ENCODE data around the gene PRKCH. TPM values are rescaled to one million over a fixed set of nuclear protein-coding genes. Genes with fewer than 3 reads are reported as not detected.

PRKCH gene
- total and polyA plus RNA-seq, 3 experiments from 2014 or later = 165 to 369 (median 166) TPM

- Mint-ChIP-seq H3K27me3 (no peaks in the 10 kb centered on the region), H3K9me3 (no peaks in the 10 kb centered on the region), H3K4me1 (peaks cover 18 to 33% (median 28%) of the 10 kb centered on the region in 3 donors), H3K36me3 (peaks cover 0 to 9% (median 3%) of the 10 kb centered on the region in 3 donors), H3K27ac (peak overlapping the region in 2 of 8 donors; percentile 5 to 74), H3K4me3 (no peak overlapping the region)
- H3K27me3 ChIP-seq (ENCODE audit: insufficient read depth, low read length, poor library complexity, severe bottlenecking) = no peaks in the 10 kb centered on the region
- POLR2A ChIA-PET = interaction anchor here (0.5 to 0.7 kb wide), 5 partner anchors 10 to 107 kb away, joined by 3 read pairs; no protein-coding TSS in a partner anchor
- CTCF ChIA-PET = interaction anchor here (0.9 to 1.1 kb wide), 3 partner anchors 11 to 1226 kb away, joined by 3 to 4 read pairs (median 3); no protein-coding TSS in a partner anchor
- H3K9me3 ChIP-seq (ENCODE audit: low read length) = no peaks in the 10 kb centered on the region
- H3K4me3 ChIP-seq (ENCODE audit: low read length) = no peak overlapping the region
- DNase-seq = no peak
- H3K36me3 ChIP-seq (ENCODE audit: insufficient read depth, low read length) = no peaks in the 10 kb centered on the region
- H3K27ac ChIP-seq (ENCODE audit: low read depth, low read length) = no peak overlapping the region
- peaks cover 7% of the 10 kb centered on the region for H3K4me1 ChIP-seq (ENCODE audit: insufficient read depth, low read length)
These were observed 236.9 kb downstream of the PRKCH start for GRCh38 chr14:61558271-61558670.

- DNase-seq = no peak
- no peaks in the 10 kb centered on the region for H3K36me3 ChIP-seq (ENCODE audit: insufficient read depth, low read length)
- no peaks in the 10 kb centered on the region for H3K9me3 Mint-ChIP-seq
- no peaks in the 10 kb centered on the region for H3K27me3 ChIP-seq (ENCODE audit: insufficient read depth, low read length, poor library complexity, severe bottlenecking)
- no peak overlapping the region for H3K4me3 ChIP-seq (ENCODE audit: low read length)
- no peaks in the 10 kb centered on the region for H3K27me3 Mint-ChIP-seq
- H3K4me3 Mint-ChIP-seq = no peak overlapping the region
- CTCF ChIA-PET = no interaction called here
- H3K4me1 ChIP-seq (ENCODE audit: insufficient read depth, low read length) = peaks cover 7% of the 10 kb centered on the region
- POLR2A ChIA-PET = no interaction called here
- H3K27ac Mint-ChIP-seq = peak overlapping the region in 3 of 8 donors; percentile 18 to 48 (median 30)
- peaks cover 0 to 4% (median 3%) of the 10 kb centered on the region in 3 donors for H3K36me3 Mint-ChIP-seq
- peaks cover 10 to 26% (median 22%) of the 10 kb centered on the region in 3 donors for H3K4me1 Mint-ChIP-seq
- H3K27ac ChIP-seq (ENCODE audit: low read depth, low read length) = peak overlapping the region; percentile 13
- H3K9me3 ChIP-seq (ENCODE audit: low read length) = no peaks in the 10 kb centered on the region
These were observed 238.3 kb downstream of the PRKCH start for GRCh38 chr14:61559641-61560201.

- Mint-ChIP-seq H3K27ac (peak overlapping the region in 3 of 8 donors; percentile 15 to 26 (median 18)), H3K4me3 (no peak overlapping the region), H3K36me3 (peaks cover 0 to 4% (median 3%) of the 10 kb centered on the region in 3 donors), H3K9me3 (no peaks in the 10 kb centered on the region), H3K4me1 (peaks cover 10 to 26% (median 17%) of the 10 kb centered on the region in 3 donors), H3K27me3 (no peaks in the 10 kb centered on the region)
- no peaks in the 10 kb centered on the region for H3K27me3 ChIP-seq (ENCODE audit: insufficient read depth, low read length, poor library complexity, severe bottlenecking)
- H3K4me1 ChIP-seq (ENCODE audit: insufficient read depth, low read length) = peaks cover 7% of the 10 kb centered on the region
- DNase-seq = no peak
- no peak overlapping the region for H3K4me3 ChIP-seq (ENCODE audit: low read length)
- H3K36me3 ChIP-seq (ENCODE audit: insufficient read depth, low read length) = no peaks in the 10 kb centered on the region
- POLR2A ChIA-PET = interaction anchor here (0.6 kb wide), 1 partner anchor 157 kb away, joined by 5 read pairs; no protein-coding TSS in a partner anchor
- no peaks in the 10 kb centered on the region for H3K9me3 ChIP-seq (ENCODE audit: low read length)
- CTCF ChIA-PET = no interaction called here
- no peak overlapping the region for H3K27ac ChIP-seq (ENCODE audit: low read depth, low read length)
These were observed 238.9 kb downstream of the PRKCH start for GRCh38 chr14:61560323-61560722.

- POLR2A ChIA-PET = interaction anchor here (0.6 kb wide), 1 partner anchor 156 kb away, joined by 5 read pairs; no protein-coding TSS in a partner anchor
- Mint-ChIP-seq H3K27ac (peak overlapping the region in 2 of 8 donors; percentile 2 to 26), H3K4me1 (peaks cover 10 to 21% (median 15%) of the 10 kb centered on the region in 3 donors), H3K36me3 (peaks cover 0 to 4% (median 3%) of the 10 kb centered on the region in 3 donors), H3K4me3 (no peak overlapping the region), H3K27me3 (no peaks in the 10 kb centered on the region), H3K9me3 (no peaks in the 10 kb centered on the region)
- no peaks in the 10 kb centered on the region for H3K9me3 ChIP-seq (ENCODE audit: low read length)
- no peak overlapping the region for H3K27ac ChIP-seq (ENCODE audit: low read depth, low read length)
- H3K4me1 ChIP-seq (ENCODE audit: insufficient read depth, low read length) = peaks cover 7% of the 10 kb centered on the region
- no peak for DNase-seq
- no peaks in the 10 kb centered on the region for H3K27me3 ChIP-seq (ENCODE audit: insufficient read depth, low read length, poor library complexity, severe bottlenecking)
- CTCF ChIA-PET = no interaction called here
- no peaks in the 10 kb centered on the region for H3K36me3 ChIP-seq (ENCODE audit: insufficient read depth, low read length)
- H3K4me3 ChIP-seq (ENCODE audit: low read length) = no peak overlapping the region
These were observed 239.7 kb downstream of the PRKCH start for GRCh38 chr14:61561104-61561503.

- Histone ChIP-seq H3K27ac (ENCODE audit: low read depth, low read length) (no peak overlapping the region), H3K4me1 (ENCODE audit: insufficient read depth, low read length) (peaks cover 7% of the 10 kb centered on the region), H3K36me3 (ENCODE audit: insufficient read depth, low read length) (no peaks in the 10 kb centered on the region), H3K27me3 (ENCODE audit: insufficient read depth, low read length, poor library complexity, severe bottlenecking) (no peaks in the 10 kb centered on the region), H3K9me3 (ENCODE audit: low read length) (no peaks in the 10 kb centered on the region), H3K4me3 (ENCODE audit: low read length) (no peak overlapping the region)
- Mint-ChIP-seq H3K27ac (peak overlapping the region in 3 of 8 donors; percentile 24 to 54 (median 51)), H3K9me3 (no peaks in the 10 kb centered on the region), H3K36me3 (peaks cover 0 to 4% (median 3%) of the 10 kb centered on the region in 3 donors), H3K4me1 (peaks cover 10 to 20% (median 15%) of the 10 kb centered on the region in 3 donors), H3K4me3 (no peak overlapping the region), H3K27me3 (no peaks in the 10 kb centered on the region)
- DNase-seq = no peak
- ChIA-PET CTCF (no interaction called here), POLR2A (no interaction called here)
These were observed 240.4 kb downstream of the PRKCH start for GRCh38 chr14:61561657-61562276.

GRCh38 chr14:61562321-61563161 lies 241.2 kb downstream of the PRKCH start:
- Mint-ChIP-seq H3K4me3 (peak overlapping the region in 2 of 7 donors; percentile 9 to 34), H3K9me3 (no peaks in the 10 kb centered on the region), H3K4me1 (peaks cover 10 to 15% (median 15%) of the 10 kb centered on the region in 3 donors), H3K36me3 (peaks cover 0 to under 1% (median under 1%) of the 10 kb centered on the region in 3 donors), H3K27me3 (no peaks in the 10 kb centered on the region), H3K27ac (peak overlapping the region in 5 of 8 donors; percentile 13 to 89 (median 68))
- H3K27me3 ChIP-seq (ENCODE audit: insufficient read depth, low read length, poor library complexity, severe bottlenecking) = no peaks in the 10 kb centered on the region
- CTCF ChIA-PET = no interaction called here
- POLR2A ChIA-PET = interaction anchor here (0.6 to 1.2 kb wide), 3 partner anchors 57 to 128 kb away, joined by 3 to 4 read pairs (median 3); no protein-coding TSS in a partner anchor
- H3K4me3 ChIP-seq (ENCODE audit: low read length) = no peak overlapping the region
- peaks cover 7% of the 10 kb centered on the region for H3K4me1 ChIP-seq (ENCODE audit: insufficient read depth, low read length)
- H3K9me3 ChIP-seq (ENCODE audit: low read length) = no peaks in the 10 kb centered on the region
- no peak overlapping the region for H3K27ac ChIP-seq (ENCODE audit: low read depth, low read length)
- no peaks in the 10 kb centered on the region for H3K36me3 ChIP-seq (ENCODE audit: insufficient read depth, low read length)
- DNase-seq = peak in 2 of 5 donors; percentile 22 to 39

GRCh38 chr14:61563162-61563511 lies 241.8 kb downstream of the PRKCH start:
- ChIA-PET CTCF (no interaction called here), POLR2A (interaction anchor here (1.2 kb wide), 1 partner anchor 58 kb away, joined by 3 read pairs; no protein-coding TSS in a partner anchor)
- peaks cover 9% of the 10 kb centered on the region for H3K4me1 ChIP-seq (ENCODE audit: insufficient read depth, low read length)
- Mint-ChIP-seq H3K9me3 (no peaks in the 10 kb centered on the region), H3K36me3 (no peaks in the 10 kb centered on the region), H3K4me3 (no peak overlapping the region), H3K27me3 (peaks cover 0 to 3% of the 10 kb centered on the region in 2 donors), H3K27ac (peak overlapping the region in 3 of 8 donors; percentile 23 to 89 (median 53)), H3K4me1 (peaks cover 12 to 19% (median 19%) of the 10 kb centered on the region in 3 donors)
- no peaks in the 10 kb centered on the region for H3K27me3 ChIP-seq (ENCODE audit: insufficient read depth, low read length, poor library complexity, severe bottlenecking)
- no peak for DNase-seq
- H3K9me3 ChIP-seq (ENCODE audit: low read length) = no peaks in the 10 kb centered on the region
- no peaks in the 10 kb centered on the region for H3K36me3 ChIP-seq (ENCODE audit: insufficient read depth, low read length)
- H3K4me3 ChIP-seq (ENCODE audit: low read length) = no peak overlapping the region
- no peak overlapping the region for H3K27ac ChIP-seq (ENCODE audit: low read depth, low read length)
